HG03565 (cell line): Measurements from ENCODE around the gene EFCAB11.

Experiments used
- ATAC-seq: cut with Tn5 transposase; IDR thresholded peaks from one replicate; pipeline ENCODE4 v1.9.1; 2021; ENCODE audit warnings: mild to moderate bottlenecking, moderate library complexity; ENCODE audit not compliant: unreplicated experiment

The EFCAB11 gene

DNA sequence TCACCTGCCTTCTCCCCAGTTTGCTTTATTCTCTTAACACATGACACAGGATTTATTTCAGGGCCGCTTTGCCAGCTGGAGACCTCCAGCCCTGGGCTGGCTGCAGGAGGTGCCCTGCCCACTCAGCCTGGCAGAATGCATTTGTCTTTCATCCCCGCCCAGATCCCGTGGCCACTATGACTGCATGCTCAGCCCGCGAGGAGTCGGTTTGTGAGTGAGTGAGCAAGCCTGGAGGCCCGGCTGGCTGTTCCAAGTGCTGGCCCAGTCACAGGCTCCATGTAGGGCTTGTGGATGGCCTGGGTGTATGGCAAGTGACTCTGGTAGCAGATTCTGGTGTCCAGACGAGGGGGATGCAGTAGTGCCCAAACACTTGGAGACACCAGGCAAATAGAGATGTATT lies 3.3 kb upstream of the EFCAB11 start:
- no peak for ATAC-seq

DNA sequence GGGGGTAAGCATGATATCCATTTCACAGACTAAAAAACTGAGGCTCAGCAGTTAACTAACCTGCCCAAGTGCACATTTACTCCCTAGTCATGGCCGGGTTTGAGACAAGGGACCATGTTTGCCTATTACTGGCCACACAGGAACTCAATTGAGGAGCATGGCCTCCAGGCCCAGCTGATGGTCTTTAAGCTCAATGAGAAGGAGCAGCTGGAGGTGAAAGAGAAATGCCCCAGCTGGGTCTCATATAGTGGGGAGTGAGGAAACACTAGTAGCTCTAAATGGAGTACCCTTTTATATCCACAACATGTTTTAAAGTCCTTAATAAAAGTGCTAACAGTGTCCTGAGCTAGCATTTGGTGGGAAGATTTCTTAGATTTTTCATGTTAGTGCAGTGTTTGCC lies 2.8 kb upstream of the EFCAB11 start:
- ATAC-seq, result no peak

DNA sequence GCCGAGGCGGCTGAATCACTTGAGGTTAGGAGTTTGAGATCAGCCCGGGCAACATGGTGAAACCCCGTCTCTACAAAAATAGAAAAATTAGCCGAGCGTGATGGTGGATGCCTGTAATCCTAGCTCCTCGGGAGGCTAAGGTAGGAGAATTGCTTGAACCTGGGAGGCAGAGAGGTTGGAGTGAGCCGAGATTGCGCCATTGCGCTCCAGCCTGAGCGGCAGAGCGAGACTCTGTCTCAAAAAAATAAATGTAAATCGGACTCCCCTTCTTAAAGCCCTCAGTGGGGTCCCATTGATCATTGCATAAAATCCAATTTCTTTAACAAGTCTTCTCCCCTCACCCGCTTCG lies 2.1 kb upstream of the EFCAB11 start:
- ATAC-seq, result no peak

DNA sequence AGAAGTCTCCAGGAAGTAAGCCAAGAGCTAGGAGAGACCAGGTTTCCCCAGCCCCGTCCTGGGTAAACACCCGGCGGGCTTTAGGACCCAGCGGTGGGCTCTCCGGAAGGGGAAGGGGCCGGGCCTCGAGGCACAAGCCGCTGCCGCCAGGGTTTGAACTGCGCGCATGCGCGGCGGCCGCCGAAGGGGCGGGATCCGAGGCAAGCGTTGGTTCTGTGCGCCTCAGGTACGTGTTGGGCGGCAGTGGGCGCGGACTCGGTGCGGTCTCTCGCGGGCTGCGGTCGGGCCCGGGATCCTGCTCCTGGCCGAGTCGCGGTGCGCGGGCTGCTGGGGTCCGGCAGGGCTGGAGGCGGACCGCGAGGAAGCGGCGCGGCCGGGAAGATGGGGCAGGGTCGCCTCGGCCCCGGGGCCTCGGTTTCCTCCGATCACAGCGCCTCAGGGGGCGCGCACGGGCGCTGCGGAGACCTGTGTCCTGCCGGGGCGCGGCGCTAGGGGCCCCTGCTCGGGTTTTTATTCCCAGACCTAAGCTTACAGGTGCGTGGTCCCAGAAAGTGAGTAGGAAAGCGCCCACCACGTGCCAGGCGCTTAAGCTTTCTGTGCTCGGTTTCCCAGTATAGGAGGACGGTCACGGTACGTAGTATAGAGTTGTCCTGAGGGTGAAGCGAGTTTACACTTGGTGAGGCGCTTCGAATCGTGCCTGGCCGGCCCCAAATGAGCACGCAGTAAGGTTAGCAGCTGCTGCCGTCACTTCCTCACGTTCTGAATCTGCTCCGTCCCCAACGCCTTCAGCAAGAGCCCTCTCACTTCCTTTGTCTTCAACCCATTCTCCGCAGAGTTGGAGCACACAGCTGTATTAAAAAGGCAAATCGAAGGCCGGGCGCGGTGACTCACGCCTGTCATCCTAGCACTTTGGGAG lies 1.5 kb upstream of the EFCAB11 start, which contains the start of gene TDP1:
TSS of gene TDP1 (plus strand) at position 183 of the 916 bp plus-strand sequence. CDS start 7,188 bp downstream, outside the sequence.
- ATAC-seq, result peak; percentile 55

DNA sequence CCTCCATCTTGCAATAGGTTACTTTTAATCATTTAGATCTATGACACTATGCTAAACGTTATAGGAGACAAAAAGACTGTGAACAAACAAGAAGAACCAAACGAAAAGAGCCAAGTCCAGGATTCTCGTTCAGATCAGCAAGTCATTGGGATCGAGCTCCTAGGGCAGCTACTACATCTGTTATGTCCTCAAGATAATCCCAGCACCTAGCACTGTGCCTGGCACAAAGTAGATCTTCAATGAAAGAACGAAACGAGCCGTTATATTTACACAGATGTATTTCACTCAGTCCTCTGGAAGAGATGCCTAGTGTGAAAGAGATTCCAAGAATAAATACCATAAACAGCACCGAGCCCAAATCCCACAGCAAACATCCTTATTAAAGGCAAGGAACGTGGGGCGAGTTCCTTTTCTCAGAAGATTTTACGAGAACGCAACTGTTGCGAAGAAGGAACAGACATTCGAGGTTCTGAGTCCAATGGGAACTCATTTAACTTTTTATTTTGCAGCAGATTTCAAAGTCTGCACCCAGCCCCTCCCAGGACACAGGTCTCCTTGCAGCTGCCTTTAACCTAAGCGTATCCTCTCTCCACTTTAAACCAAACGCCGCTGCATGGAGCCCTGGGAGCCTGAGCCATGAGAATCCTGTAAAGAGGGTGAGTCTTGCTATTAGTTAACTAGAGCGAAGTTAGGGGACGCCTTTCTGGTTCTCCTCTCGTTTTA lies 653 bp upstream of the EFCAB11 start:
- peak; percentile 1 for ATAC-seq

DNA sequence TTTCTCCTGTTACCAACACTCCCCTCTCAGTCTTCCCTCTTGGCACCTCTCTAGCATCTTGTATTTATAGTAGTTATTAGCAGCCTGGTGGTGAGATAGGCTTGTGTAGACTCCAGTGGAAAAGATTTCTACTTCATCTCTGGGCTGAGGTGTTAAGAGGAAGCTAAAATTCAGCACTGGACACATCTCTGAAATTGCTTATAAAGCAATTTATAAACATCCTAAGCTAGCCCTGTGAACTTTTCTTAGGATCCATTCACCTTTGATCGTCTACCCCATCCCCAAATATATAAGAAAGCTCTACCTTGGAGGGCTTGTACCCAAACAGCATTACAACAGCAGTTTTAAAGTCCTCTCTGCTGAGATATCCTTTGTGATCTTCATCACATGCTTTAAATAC lies 928 bp downstream of the EFCAB11 start:
- ATAC-seq, result no peak

DNA sequence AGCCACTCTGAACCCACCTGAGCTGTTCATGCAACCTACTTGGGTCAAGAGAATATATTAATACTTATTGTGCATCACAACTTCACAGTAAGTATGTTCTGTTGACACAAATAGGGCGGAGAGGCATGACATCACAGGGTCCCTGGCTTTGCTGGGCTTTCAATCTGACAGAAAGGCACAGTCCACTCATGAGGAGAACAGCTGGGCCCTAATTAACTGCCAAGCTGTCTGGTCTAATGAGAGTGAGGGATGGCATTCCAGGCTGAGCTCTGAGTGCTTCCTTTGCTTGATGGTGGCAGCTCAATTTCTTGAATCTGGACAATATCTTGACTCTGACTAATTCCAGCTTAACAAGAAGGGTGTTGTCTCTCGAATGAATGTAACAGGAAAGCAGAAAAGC lies 2.0 kb downstream of the EFCAB11 start:
- ATAC-seq, result no peak

DNA sequence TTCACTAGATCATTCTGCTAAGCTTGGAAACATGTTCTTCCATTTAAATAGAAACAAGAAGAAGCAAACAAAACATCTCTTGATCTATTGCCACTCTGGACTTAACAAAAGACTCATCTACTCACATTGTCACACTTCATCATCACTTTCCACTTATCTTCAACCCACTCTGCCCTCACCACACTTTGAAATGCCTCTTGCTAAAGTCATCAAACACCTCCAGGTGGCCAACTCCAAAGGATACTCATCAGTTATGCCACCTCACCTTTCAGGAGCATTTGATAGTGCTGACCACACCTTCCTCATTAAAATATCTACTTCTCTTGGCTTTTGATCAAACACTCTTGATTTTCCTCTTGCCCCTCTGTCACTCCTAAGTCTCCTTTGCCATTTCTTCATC lies 7.2 kb downstream of the EFCAB11 start:
- no peak for ATAC-seq

DNA sequence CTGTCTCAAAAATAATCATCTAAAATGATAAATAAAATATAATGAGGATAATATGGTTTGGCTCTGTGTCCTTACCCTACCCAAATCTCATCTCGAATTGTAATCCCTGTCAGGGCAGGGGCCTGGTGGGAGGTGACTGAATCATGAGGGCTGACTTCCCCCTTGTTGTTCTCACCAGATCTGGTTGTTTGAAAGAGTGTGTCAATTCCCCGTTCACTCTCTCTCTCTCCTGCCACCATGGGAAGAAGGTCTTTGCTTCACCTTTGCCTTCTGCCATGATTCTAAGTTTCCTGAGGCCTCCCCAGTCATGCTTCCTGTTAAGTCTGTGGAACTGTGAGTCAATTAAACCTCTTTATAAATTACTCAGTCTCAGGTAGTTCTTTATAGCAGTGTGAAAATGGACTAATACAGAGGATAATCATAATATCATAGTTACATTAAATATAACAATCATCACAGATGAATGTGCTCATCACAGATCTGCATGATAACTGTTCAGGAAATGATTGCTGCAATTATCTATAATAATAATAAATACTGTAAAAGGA lies 12.6 kb downstream of the EFCAB11 start:
- no peak for ATAC-seq

DNA sequence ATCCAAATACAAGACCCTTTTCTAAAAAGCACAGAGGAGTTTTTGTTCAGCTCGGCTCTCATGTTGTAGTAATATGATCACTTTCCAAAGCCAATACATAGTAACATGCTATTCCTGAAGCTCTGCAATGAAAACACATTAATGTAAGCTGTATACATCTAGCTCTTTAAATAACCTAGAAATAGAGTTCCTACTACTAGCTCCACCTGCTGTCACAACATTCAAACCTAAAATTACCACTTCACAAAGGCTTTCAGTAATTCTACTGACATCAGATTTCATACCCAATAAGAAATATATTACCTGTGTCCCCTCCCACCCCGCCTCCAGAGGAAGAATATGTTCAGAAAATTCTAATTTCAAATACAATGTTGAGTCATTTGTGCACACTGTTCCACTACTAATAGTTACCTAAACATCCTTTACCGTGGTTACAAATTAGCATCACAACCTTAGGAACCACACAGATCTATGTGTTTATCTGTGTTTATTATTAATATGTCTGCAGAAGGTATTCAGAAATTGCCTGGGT lies 17.8 kb downstream of the EFCAB11 start:
- ATAC-seq, result no peak

DNA sequence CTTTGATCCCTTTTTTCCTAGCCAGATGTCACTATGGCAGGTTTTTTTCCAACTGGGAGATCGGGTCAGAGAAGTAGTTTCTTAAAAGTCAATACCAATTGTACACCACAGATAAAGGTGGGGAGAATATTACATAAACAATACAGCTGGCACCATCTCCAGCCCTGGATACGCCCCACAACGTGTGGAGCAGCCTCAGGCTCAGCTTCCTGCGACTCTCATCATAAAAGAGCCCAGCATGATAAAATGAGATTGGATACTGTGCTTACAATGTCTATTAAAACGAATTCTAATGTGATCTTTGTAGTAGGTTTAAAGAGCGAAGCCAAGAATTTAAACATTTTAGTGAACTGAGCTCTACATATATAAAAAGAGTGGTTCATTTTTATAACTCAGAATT lies 21.5 kb downstream of the EFCAB11 start:
- ATAC-seq, result no peak

DNA sequence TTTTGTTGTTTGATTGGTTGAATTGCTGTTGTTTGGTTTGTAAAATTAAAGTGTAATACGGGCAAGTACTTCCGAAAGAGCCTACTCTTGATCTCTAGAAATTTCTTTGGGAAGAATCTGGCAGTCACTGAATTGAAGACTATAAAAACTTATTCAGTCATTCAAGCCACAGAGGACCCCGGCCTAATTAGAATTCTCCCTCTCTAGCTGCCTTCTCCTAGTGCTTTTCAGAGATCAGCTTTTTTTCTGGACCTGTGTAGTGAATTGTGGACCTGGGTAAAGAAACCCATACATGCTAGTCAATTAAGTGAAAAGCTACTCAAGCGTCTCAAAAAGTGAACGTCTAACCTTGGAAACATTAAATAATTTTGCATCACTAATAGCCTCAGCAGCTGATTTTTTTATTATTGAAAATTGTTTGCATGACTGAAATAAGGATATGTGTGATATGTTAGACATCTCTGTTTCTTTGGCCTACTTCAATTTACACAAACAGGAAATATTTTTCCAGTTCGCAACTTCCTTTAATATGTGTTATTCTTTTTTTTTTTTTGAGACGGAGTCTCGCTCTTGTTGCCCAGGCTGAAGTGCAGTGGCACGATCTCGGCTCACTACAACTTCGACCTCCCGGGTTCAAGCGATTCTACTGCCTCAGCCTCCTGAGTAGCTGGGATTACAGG lies 27.2 kb downstream of the EFCAB11 start:
- ATAC-seq, result no peak

DNA sequence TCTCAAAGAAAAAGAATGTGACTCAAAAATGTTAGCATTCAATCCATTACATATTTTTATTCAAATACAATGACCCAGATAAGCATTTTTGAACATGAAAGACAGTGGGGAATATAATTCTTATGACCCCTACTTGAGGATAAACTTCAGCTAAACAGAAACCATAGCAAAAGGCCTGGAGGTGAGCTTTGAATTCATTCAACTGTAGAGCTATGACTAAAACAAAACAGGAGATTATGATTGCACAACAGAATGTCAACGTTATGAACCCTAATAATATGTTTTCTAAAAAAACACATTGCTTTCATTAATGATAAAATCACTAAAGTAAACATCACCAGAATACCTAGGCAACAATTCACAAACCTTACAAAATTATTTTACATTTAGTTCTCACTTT lies 27.8 kb downstream of the EFCAB11 start:
- no peak for ATAC-seq

DNA sequence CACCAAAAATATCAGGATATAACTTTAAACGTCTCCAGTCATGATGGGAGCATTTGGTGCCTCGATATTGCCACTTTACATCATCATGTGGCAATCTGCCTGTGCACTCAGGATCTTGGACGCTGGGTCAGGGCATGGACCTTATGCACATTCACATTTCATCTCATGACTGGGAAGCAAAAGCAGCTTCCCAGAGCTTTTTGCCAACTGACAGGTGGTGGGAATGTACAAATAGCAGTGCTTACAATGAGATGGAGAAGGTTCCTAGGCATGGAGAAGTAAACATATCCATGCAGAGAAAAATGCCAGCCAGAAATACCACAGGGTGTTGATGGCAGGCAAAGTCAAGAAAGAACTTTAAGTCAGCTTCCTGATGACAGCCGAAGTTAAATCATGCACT lies 30.3 kb downstream of the EFCAB11 start:
- no peak for ATAC-seq

DNA sequence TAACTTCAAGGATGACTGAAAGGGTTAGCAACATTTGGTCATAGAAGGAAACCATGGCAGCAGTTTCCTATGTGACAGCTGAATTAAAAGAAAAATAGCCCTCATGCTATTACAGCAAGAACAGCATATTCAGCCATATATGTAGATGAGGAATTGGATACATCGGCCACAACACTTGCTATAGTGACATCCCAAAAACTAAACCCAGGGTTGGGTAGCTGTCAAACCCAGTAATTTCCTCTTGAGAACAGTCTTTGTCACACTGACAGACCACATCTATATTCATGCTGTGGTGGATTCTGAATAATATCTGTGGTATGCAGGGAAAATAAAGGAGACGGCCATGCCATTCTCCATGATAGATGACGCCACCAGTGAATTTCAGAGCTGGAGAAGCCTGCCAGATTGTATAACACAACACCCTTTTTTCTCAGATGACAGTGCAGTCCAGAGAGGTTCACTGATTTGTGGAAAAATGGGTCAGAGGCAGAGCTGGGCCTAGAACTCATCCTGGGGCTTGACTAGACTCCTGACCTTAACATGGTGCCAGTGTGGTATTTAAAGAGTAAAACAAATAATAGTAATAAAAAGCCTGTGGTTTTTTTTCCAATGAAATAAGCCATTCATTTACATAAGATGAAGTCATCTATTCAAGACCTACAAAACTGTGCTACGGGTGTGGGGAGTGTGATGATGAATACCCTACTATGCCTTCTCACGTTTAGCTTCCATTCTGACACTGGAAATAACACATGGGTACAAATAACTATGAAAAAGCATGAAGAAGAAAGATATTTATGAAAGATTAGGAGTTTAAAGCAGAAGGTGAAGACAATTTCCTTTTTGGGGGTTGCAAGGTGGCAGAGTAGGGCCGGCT lies 32.3 kb downstream of the EFCAB11 start:
- no peak for ATAC-seq

DNA sequence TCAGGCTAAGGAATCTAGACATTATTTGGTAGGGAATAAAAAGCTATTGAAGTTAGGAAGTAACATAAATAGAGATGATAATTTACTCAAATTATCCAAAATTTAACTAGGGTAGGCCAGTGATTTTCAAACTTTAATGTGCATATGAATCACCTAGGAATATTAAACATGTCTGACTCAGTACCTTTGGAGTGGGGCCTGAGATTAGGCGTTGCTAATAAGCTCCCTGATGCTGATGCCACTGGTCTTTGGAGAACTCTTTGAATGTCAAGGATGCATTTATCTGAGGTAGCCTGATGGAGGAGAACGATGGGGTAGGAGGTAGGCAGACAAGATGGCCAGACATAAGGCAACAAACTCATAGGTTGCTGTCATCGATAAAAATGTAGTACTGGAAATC lies 33.2 kb downstream of the EFCAB11 start:
- ATAC-seq, result no peak

DNA sequence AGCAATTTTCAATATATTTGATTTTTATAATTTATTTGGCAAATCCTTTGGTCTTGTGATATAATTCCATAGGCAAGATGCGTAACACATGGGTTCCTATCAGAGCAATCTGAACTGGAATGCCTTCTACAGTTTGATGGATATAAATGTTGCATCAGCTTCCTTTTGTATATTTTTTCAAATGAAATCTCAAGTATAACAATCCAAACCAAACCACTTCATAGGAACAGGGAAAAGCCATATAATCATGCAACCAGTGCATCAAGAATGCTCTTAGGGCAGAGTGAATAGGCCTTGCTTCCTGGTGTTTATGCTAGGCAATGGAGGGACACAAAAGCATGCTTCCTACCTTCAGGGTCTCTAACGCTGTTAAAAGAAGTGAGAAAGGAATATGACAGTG lies 34.5 kb downstream of the EFCAB11 start:
- no peak for ATAC-seq

DNA sequence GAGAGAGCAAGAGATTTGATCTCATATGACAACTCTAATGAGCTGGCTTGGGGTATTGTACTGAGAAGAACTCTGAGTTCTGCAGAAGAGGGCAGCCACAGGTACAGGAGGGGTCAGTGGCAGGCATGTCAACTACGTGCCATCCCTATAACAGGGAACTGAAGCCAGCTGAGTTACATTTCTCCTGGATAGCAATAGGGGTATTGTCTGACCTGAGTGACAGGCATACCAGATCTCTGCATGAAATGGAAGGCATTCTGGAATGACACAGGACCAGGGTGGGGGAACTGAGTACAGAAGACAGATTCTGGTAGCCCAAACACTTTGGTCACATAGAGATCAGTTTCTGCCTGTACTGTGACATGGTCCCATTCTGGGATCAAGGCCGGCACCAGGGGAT lies 35.8 kb downstream of the EFCAB11 start:
- no peak for ATAC-seq

DNA sequence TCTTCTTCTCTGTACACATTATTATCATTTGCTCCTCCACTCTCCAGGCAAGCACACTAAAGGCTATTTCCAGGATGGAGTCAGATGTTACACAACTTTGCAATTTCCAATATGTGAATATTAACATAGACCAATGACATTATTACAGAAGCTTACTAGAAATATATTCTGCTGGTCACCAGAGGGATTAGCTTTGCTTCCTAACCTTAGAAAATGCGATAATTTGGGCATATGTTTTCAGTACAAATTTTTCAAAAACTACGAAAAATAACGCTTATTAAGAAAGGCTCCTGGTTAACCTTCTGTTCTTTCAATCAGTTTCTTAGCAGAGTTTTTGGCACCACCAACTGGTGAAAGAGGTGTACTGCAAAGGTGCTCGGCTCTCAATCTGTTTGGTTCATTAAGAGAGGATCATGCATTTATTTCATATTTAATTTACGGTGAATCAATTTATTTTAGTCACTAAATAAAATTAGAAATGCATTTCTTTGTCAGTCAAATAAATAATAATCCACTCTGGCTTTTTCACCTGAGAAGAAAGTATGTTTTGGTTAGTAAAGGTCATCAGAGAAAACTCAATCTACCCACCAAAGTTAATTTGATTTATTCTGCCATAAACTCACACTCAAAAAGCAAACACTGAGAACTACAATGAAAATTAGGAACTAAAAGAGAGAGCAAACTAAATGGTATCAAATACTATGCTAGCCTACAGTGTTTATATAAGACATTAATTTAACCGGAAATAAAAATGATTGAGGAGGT lies 39.2 kb downstream of the EFCAB11 start:
- ATAC-seq, result peak; percentile 48
